Neural progenitor cell (in vitro differentiated cells): ENCODE data around the gene TAS2R42. TPM values are rescaled to one million over a fixed set of nuclear protein-coding genes. Genes with fewer than 3 reads are reported as not detected.
A peak's percentile ranks its signal among the peaks of the same experiment; 100 is the strongest.

Experiments
- DNase-seq: peaks from one replicate; pipeline ENCODE4 v3.0.0-alpha.2; 2016; ENCODE audit warnings: low spot score
- H2AFZ ChIP-seq: fragments of 200-600 bp; sonication (generic); replicated peaks from 2 replicates; pipeline ENCODE4 v1.6.1; 2016; ENCODE audit warnings: antibody characterized with exemption
- H3F3A ChIP-seq: fragments of 200-600 bp; sonication (generic); 2 replicates; pipeline ENCODE4 v1.6.1; 2016; ENCODE audit warnings: antibody characterized with exemption, low read depth
- H3K27ac ChIP-seq: fragments of 200-600 bp; sonication (generic); 2 replicates; pipeline ENCODE4 v1.5.1; 2016; ENCODE audit warnings: mild to moderate bottlenecking
- H3K27me3 ChIP-seq: fragments of 200-600 bp; sonication (generic); 2 replicates; pipeline ENCODE4 v1.6.1; 2016; ENCODE audit warnings: mild to moderate bottlenecking, moderate library complexity
- H3K36me3 ChIP-seq: fragments of 200-600 bp; sonication (generic); 2 replicates; pipeline ENCODE4 v1.5.1; 2016
- H3K4me1 ChIP-seq: fragments of 200-600 bp; sonication (generic); 2 replicates; pipeline ENCODE4 v1.6.1; 2016; ENCODE audit warnings: mixed run types
- H3K4me2 ChIP-seq: fragments of 200-600 bp; sonication (generic); 2 replicates; pipeline ENCODE4 v1.6.1; 2016
- H3K4me3 ChIP-seq: fragments of 200-600 bp; sonication (generic); 2 replicates; pipeline ENCODE4 v1.5.1; 2016
- H3K79me2 ChIP-seq: fragments of 200-600 bp; sonication (generic); 2 replicates; pipeline ENCODE4 v1.6.1; 2016; ENCODE audit warnings: low read depth
- H3K9ac ChIP-seq: fragments of 200-600 bp; sonication (generic); 2 replicates; pipeline ENCODE4 v1.6.1; 2016
- H3K9me3 ChIP-seq: fragments of 200-600 bp; sonication (generic); 2 replicates; pipeline ENCODE4 v1.5.1; 2016; ENCODE audit warnings: low read depth
- H4K20me1 ChIP-seq: fragments of 200-600 bp; sonication (generic); 2 replicates; pipeline ENCODE4 v1.6.1; 2016; ENCODE audit warnings: low read depth
- H3K27ac Mint-ChIP-seq: 3 replicates; pipeline ENCODE4 v1.8.0; 2021; ENCODE audit warnings: mixed read lengths
- H3K27me3 Mint-ChIP-seq: 2 replicates; pipeline ENCODE4 v1.8.0; 2022; ENCODE audit warnings: low read depth, mild to moderate bottlenecking, inconsistent platforms, moderate library complexity, mixed read lengths; ENCODE audit not compliant: insufficient read depth
- H3K36me3 Mint-ChIP-seq: 3 replicates; pipeline ENCODE4 v1.8.0; 2021; ENCODE audit warnings: mixed read lengths
- H3K4me1 Mint-ChIP-seq: 3 replicates; pipeline ENCODE4 v1.8.0; 2021; ENCODE audit warnings: mixed read lengths
- H3K4me3 Mint-ChIP-seq: 3 replicates; pipeline ENCODE4 v1.8.0; 2021; ENCODE audit warnings: mild to moderate bottlenecking, moderate library complexity, mixed read lengths
- H3K9me3 Mint-ChIP-seq: 3 replicates; pipeline ENCODE4 v1.8.0; 2020; ENCODE audit warnings: mixed read lengths
- CTCF ChIP-seq: fragments of 200-600 bp; sonication (generic); IDR thresholded peaks from 2 replicates; pipeline ENCODE4 v1.5.1; 2017; ENCODE audit warnings: antibody characterized with exemption, mild to moderate bottlenecking
- EZH2 ChIP-seq: fragments of 200-600 bp; sonication (generic); IDR thresholded peaks from 2 replicates; pipeline ENCODE4 v1.6.1; 2017; ENCODE audit warnings: antibody characterized with exemption, mild to moderate bottlenecking, moderate library complexity
- EZH2phosphoT487 ChIP-seq: fragments of 200-600 bp; sonication (generic); IDR thresholded peaks from 2 replicates; pipeline ENCODE4 v1.6.1; 2017; ENCODE audit warnings: antibody characterized with exemption
- total RNA-seq: library from RNA; depleted of rRNA; stranded (reverse); fragments of >200 nt; gene quantifications from 2 replicates; pipeline ENCODE4 v1.2.3, GENCODE V29; 2015; ENCODE audit warnings: low replicate concordance

TAS2R42 gene
- total RNA-seq, 1 donor from 2014 or later, result not detected

DNA sequence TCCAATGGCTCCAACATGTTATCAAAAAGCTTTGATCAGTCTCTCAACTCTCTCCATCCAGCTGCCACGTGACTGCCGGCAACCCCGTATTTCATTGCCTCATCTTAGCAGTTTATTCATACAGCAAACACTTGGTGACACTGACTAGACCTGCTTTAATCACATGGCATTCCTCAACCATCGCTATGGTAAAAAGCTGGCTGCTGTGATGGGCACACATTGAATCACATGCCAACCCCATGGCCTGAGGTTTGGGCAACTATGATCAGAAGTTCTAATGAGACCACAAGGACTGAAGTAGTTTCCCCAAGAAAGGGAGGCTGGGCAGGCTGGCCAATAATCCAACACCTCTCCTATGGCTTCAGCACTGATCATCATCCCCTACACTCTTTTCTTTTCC is 40.6 kb upstream of the TAS2R42 start:
- Mint-ChIP-seq H3K9me3 (no peaks in the 10 kb centered on the region), H3K27me3 (no peaks in the 10 kb centered on the region)
- DNase-seq, result no peak

GRCh38 chr12:11209113-11209512 is 22.4 kb upstream of the TAS2R42 start:
- peak; percentile 68 for DNase-seq

More for the DNA sequence above, 40.6 kb upstream of the TAS2R42 start:
- TF ChIP-seq CTCF (no peak), EZH2 (no peak), EZH2phosphoT487 (no peak)
- Histone ChIP-seq H2AFZ (no peak overlapping the region), H3K9me3 (no peaks in the 10 kb centered on the region), H3K36me3 (no peaks in the 10 kb centered on the region), H3K4me2 (no peak overlapping the region), H3K27ac (no peak overlapping the region), H4K20me1 (no peaks in the 10 kb centered on the region), H3K79me2 (no peaks in the 10 kb centered on the region), H3K9ac (no peak overlapping the region), H3K27me3 (no peaks in the 10 kb centered on the region), H3K4me1 (no peaks in the 10 kb centered on the region), H3K4me3 (no peak overlapping the region), H3F3A (no peaks in the 10 kb centered on the region)
- no peaks in the 10 kb centered on the region for H3K4me1 Mint-ChIP-seq
- H3K36me3 Mint-ChIP-seq, result no peaks in the 10 kb centered on the region
- no peak overlapping the region for H3K4me3 Mint-ChIP-seq
- H3K27ac Mint-ChIP-seq, result no peak overlapping the region

GRCh38 chr12:11204173-11204572 is 17.4 kb upstream of the TAS2R42 start:
- Mint-ChIP-seq H3K9me3 (peaks cover 6% of the 10 kb centered on the region), H3K27me3 (no peaks in the 10 kb centered on the region), H3K4me3 (no peak overlapping the region), H3K4me1 (peaks cover 3% of the 10 kb centered on the region), H3K27ac (no peak overlapping the region), H3K36me3 (no peaks in the 10 kb centered on the region)
- Histone ChIP-seq H3K36me3 (no peaks in the 10 kb centered on the region), H2AFZ (no peak overlapping the region), H4K20me1 (no peaks in the 10 kb centered on the region), H3K4me3 (no peak overlapping the region), H3K79me2 (no peaks in the 10 kb centered on the region), H3F3A (no peaks in the 10 kb centered on the region), H3K27me3 (no peaks in the 10 kb centered on the region), H3K9ac (no peak overlapping the region), H3K4me2 (no peak overlapping the region), H3K9me3 (no peaks in the 10 kb centered on the region), H3K27ac (no peak overlapping the region), H3K4me1 (peaks cover 3% of the 10 kb centered on the region)
- TF ChIP-seq EZH2phosphoT487, result no peak
- no peak for TF ChIP-seq CTCF
- no peak for TF ChIP-seq EZH2
- no peak for DNase-seq

More at GRCh38 chr12:11209113-11209512, 22.4 kb upstream of the TAS2R42 start:
- Histone ChIP-seq H3K27ac (no peak overlapping the region), H3K4me2 (peak overlapping the region; percentile 38), H3K9ac (no peak overlapping the region), H3F3A (no peaks in the 10 kb centered on the region), H3K27me3 (no peaks in the 10 kb centered on the region), H3K79me2 (no peaks in the 10 kb centered on the region), H4K20me1 (no peaks in the 10 kb centered on the region), H3K9me3 (no peaks in the 10 kb centered on the region), H3K4me3 (no peak overlapping the region), H2AFZ (no peak overlapping the region), H3K4me1 (peaks cover 7% of the 10 kb centered on the region), H3K36me3 (no peaks in the 10 kb centered on the region)
- Mint-ChIP-seq H3K9me3 (peaks cover 3% of the 10 kb centered on the region), H3K27me3 (no peaks in the 10 kb centered on the region), H3K4me1 (peaks cover 6% of the 10 kb centered on the region), H3K36me3 (no peaks in the 10 kb centered on the region), H3K4me3 (no peak overlapping the region), H3K27ac (no peak overlapping the region)
- TF ChIP-seq EZH2phosphoT487, result no peak
- peak; percentile 35 for TF ChIP-seq CTCF
